ENCODE measurements around the gene WDR73. TPM values are rescaled to one million over a fixed set of nuclear protein-coding genes. Genes with fewer than 3 reads are reported as not detected.

Gene WDR73
- polyA plus RNA-seq, 1 donor (not counting 4 experiments of a cell fraction or from before 2014, with no cell fraction given): 23.6 TPM

- Histone ChIP-seq H3K79me2 (ENCODE audit: control insufficient read depth, insufficient read depth, low read length) (peaks cover 8% of the 10 kb centered on the region), H3K9me1 (ENCODE audit: control insufficient read depth, extremely low read depth, insufficient read depth, low read length) (no peaks in the 10 kb centered on the region), H3K4me3 (ENCODE audit: control insufficient read depth in 2 of 3, extremely low read depth in 1 of 3, insufficient read depth in 2 of 3, low read depth in 1 of 3, low read length in 3 of 3) (no peak overlapping the region), H2AFZ (ENCODE audit: control insufficient read depth, low read length) (no peak overlapping the region), H3K4me1 (ENCODE audit: control insufficient read depth, extremely low read depth, insufficient read depth, low read length) (peaks cover 4% of the 10 kb centered on the region), H3K4me2 (ENCODE audit: control insufficient read depth, extremely low read depth, insufficient read depth, low read depth, low read length) (no peak overlapping the region), H3K36me3 (ENCODE audit: control insufficient read depth in 2 of 2, extremely low read depth in 1 of 2, insufficient read depth in 2 of 2, low read length in 2 of 2) (peaks cover 9 to 24% of the 10 kb centered on the region in 2 experiments), H3K9me3 (ENCODE audit: control insufficient read depth, low read depth, low read length) (no peaks in the 10 kb centered on the region), H3K27ac (ENCODE audit: control insufficient read depth, insufficient read depth, low read length) (no peak overlapping the region), H3K9ac (ENCODE audit: control insufficient read depth, extremely low read depth, insufficient read depth, low read length) (no peak overlapping the region), H4K20me1 (ENCODE audit: control insufficient read depth, extremely low read depth, insufficient read depth, low read length) (no peaks in the 10 kb centered on the region), H3K27me3 (ENCODE audit: control insufficient read depth, extremely low read depth, insufficient read depth, low read length) (no peaks in the 10 kb centered on the region)
- dilution Hi-C loops (cut with MboI; ENCODE audit: extremely low pct_ligation_motif_present, low sequenced_read_pairs): no loop called here
- no peak for DNase-seq (ENCODE audit: low read depth, low spot score)
- no peak for FAIRE-seq
- TF ChIP-seq EZH2 (IDR thresholded peaks at IDR 0.05; ENCODE audit: low read length) (no peak), CTCF (optimal IDR thresholded peaks at IDR 0.05 in 1 of 3, IDR thresholded peaks at IDR 0.05 in 1 of 3, conservative IDR thresholded peaks at IDR 0.05 in 1 of 3; ENCODE audit: extremely low read depth in 1 of 3, insufficient read depth in 2 of 3, low read length in 3 of 3) (no peak)
These were observed 27.7 kb upstream of the WDR73 start for GRCh38 chr15:84681831-84682230.

GRCh38 chr15:84671211-84671610 is 17.1 kb upstream of the WDR73 start:
- Histone ChIP-seq H2AFZ (ENCODE audit: control insufficient read depth, low read length) (no peak overlapping the region), H3K36me3 (ENCODE audit: control insufficient read depth in 2 of 2, extremely low read depth in 1 of 2, insufficient read depth in 2 of 2, low read length in 2 of 2) (peaks cover 6 to 11% of the 10 kb centered on the region in 2 experiments), H4K20me1 (ENCODE audit: control insufficient read depth, extremely low read depth, insufficient read depth, low read length) (no peaks in the 10 kb centered on the region), H3K4me3 (ENCODE audit: control insufficient read depth in 2 of 3, extremely low read depth in 1 of 3, insufficient read depth in 2 of 3, low read depth in 1 of 3, low read length in 3 of 3) (no peak overlapping the region), H3K27ac (ENCODE audit: control insufficient read depth, insufficient read depth, low read length) (no peak overlapping the region), H3K27me3 (ENCODE audit: control insufficient read depth, extremely low read depth, insufficient read depth, low read length) (no peaks in the 10 kb centered on the region), H3K9me1 (ENCODE audit: control insufficient read depth, extremely low read depth, insufficient read depth, low read length) (no peaks in the 10 kb centered on the region), H3K4me1 (ENCODE audit: control insufficient read depth, extremely low read depth, insufficient read depth, low read length) (no peaks in the 10 kb centered on the region), H3K4me2 (ENCODE audit: control insufficient read depth, extremely low read depth, insufficient read depth, low read depth, low read length) (no peak overlapping the region), H3K9ac (ENCODE audit: control insufficient read depth, extremely low read depth, insufficient read depth, low read length) (no peak overlapping the region), H3K9me3 (ENCODE audit: control insufficient read depth, low read depth, low read length) (no peaks in the 10 kb centered on the region), H3K79me2 (ENCODE audit: control insufficient read depth, insufficient read depth, low read length) (no peaks in the 10 kb centered on the region)
- no peak for DNase-seq (ENCODE audit: low read depth, low spot score)
- FAIRE-seq: no peak
- dilution Hi-C loops (cut with MboI; ENCODE audit: extremely low pct_ligation_motif_present, low sequenced_read_pairs): no loop called here
- TF ChIP-seq EZH2 (IDR thresholded peaks at IDR 0.05; ENCODE audit: low read length): no peak

- no peaks in the 10 kb centered on the region for H3K4me1 ChIP-seq (ENCODE audit: control insufficient read depth, extremely low read depth, insufficient read depth, low read length)
- H2AFZ ChIP-seq (ENCODE audit: control insufficient read depth, low read length): no peak overlapping the region
- H3K9me3 ChIP-seq (ENCODE audit: control insufficient read depth, low read depth, low read length): no peaks in the 10 kb centered on the region
- H3K4me3 ChIP-seq (ENCODE audit: control insufficient read depth in 2 of 3, extremely low read depth in 1 of 3, insufficient read depth in 2 of 3, low read depth in 1 of 3, low read length in 3 of 3): no peak overlapping the region
- no peaks in the 10 kb centered on the region for H3K79me2 ChIP-seq (ENCODE audit: control insufficient read depth, insufficient read depth, low read length)
- no peaks in the 10 kb centered on the region for H4K20me1 ChIP-seq (ENCODE audit: control insufficient read depth, extremely low read depth, insufficient read depth, low read length)
- H3K36me3 ChIP-seq (ENCODE audit: control insufficient read depth in 2 of 2, extremely low read depth in 1 of 2, insufficient read depth in 2 of 2, low read length in 2 of 2): peaks cover 6 to 13% of the 10 kb centered on the region in 2 experiments
- H3K9me1 ChIP-seq (ENCODE audit: control insufficient read depth, extremely low read depth, insufficient read depth, low read length): no peaks in the 10 kb centered on the region
- no peak overlapping the region for H3K9ac ChIP-seq (ENCODE audit: control insufficient read depth, extremely low read depth, insufficient read depth, low read length)
- FAIRE-seq (no peak), DNase-seq (ENCODE audit: low read depth, low spot score) (no peak)
- no peaks in the 10 kb centered on the region for H3K27me3 ChIP-seq (ENCODE audit: control insufficient read depth, extremely low read depth, insufficient read depth, low read length)
- no peak overlapping the region for H3K4me2 ChIP-seq (ENCODE audit: control insufficient read depth, extremely low read depth, insufficient read depth, low read depth, low read length)
- dilution Hi-C loops (cut with MboI; ENCODE audit: extremely low pct_ligation_motif_present, low sequenced_read_pairs): no loop called here
- TF ChIP-seq CTCF (optimal IDR thresholded peaks at IDR 0.05 in 1 of 3, IDR thresholded peaks at IDR 0.05 in 1 of 3, conservative IDR thresholded peaks at IDR 0.05 in 1 of 3; ENCODE audit: extremely low read depth in 1 of 3, insufficient read depth in 2 of 3, low read length in 3 of 3): no peak
- no peak for TF ChIP-seq EZH2 (IDR thresholded peaks at IDR 0.05; ENCODE audit: low read length)
- H3K27ac ChIP-seq (ENCODE audit: control insufficient read depth, insufficient read depth, low read length): no peak overlapping the region
These were observed 15.6 kb upstream of the WDR73 start for GRCh38 chr15:84669726-84670125.
